Left forelimb (tissue), 1 donor: Measurements from ENCODE around the gene PDGFD.

Experiments
- DNase-seq: peaks from one replicate; pipeline ENCODE4 v3.0.0-alpha.2; 2018; ENCODE audit warnings: low spot score

Gene PDGFD

DNA sequence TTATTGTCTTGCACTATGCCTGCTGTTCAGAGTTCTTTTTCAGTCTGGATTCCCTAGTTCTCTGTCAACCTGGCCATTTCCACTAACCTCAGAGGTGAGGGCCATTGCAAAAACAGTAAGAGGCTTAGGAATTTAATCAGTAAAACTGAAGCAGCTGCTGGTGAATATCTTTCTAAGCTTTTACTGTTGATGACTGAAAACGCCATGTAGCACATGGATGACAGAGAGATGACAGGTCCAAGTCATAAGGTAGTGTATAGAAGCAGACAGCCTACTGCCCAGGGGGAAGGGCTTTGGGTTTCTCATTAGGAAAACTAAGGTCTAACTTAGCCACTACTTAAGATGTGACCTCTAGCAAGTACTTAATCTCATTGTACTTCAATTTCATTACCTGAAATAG is 280.1 kb downstream of the PDGFD start:
- no peak for DNase-seq

DNA sequence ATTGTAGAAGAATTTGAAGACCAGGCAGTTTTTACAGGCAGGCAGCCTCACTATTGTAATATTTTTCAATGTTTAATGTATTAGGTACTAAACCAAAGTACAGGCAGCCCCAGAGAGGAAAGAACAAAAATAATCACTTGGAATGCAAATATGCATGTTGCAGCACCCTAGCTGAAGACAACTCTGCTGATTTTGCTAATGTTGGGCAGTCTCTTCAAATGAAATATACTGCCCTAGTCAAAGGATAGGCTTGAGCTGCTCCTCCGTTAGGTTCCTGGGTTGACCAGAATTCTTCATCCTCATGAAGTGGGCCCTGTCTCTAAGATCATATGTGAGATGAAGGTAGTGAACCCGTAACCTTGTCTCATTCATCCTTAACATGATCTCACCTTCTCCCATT is 280.7 kb downstream of the PDGFD start:
- no peak for DNase-seq

DNA sequence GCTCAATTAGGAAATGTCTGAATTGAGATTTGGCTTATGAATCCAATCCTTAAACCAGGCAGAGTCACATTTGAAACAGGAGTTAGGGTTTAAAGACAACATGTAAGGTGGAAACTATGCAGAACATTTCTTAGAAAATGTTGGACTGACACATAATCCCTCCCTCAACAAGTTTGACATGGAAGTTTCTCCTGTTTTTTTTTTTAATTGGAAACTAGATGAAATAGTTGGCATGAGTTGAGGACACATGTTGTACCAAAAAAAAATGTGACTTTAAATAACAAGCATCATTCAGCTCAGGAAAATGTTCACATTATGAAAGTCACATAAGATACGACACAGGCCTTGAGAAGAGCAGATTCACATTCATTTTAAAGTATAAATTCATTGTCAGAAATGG is 282.4 kb downstream of the PDGFD start:
- DNase-seq, result no peak

DNA sequence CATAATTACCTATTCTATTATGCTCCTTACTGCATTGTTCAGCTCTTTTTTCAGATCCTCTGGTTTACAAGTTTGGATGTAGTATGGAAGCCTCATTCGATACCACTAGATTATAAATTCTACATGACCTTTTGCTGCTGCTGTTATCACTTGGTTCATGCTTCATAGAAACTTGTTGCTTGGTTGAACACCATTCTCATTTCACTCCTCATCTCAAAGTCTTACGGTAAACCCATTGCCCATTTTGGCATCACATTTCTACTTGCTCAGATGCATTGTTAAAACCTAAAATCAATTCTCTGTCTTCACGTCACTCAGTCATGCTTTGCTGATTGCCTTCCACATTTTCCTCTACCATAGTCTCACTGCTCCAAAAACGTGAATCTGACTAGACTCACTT is 283.0 kb downstream of the PDGFD start:
- DNase-seq, result no peak

DNA sequence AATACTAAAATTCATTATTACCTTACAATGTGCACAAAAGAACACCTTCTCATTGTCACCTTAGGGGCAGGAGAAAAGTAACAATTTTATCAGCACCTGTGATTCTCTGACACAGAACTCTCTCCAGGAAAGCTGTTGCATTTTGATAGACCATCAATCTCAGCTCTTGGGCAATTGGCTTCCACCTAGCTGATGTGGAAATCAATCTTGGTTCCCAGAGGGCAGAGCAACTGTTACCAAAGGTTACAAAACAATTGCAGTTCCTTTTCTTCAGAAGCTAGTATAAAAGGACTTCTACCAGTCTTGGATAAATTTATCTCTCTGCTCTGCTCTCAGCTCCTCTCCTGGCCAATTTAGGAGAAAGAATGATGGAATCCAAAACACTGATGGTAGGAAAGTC is 285.3 kb downstream of the PDGFD start:
- no peak for DNase-seq

DNA sequence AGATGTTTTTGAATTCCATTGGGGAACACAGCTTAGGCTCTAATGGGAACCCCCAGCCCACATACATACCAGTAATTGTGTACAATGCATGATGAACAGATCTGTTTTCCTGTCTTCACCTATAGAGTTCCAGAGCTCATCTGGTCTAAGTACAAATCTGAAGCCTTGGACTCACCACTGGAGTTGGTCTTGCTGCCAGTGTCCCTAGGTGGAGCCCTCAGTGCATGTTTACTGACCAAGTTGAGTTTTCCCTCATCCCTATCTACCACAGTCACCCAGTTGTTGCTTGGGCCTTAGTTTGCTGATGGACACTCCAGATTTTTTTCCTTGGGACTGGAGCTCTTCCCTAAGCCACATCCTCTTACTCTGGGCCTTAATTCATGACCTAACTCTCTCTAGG is 286.7 kb downstream of the PDGFD start:
- no peak for DNase-seq

DNA sequence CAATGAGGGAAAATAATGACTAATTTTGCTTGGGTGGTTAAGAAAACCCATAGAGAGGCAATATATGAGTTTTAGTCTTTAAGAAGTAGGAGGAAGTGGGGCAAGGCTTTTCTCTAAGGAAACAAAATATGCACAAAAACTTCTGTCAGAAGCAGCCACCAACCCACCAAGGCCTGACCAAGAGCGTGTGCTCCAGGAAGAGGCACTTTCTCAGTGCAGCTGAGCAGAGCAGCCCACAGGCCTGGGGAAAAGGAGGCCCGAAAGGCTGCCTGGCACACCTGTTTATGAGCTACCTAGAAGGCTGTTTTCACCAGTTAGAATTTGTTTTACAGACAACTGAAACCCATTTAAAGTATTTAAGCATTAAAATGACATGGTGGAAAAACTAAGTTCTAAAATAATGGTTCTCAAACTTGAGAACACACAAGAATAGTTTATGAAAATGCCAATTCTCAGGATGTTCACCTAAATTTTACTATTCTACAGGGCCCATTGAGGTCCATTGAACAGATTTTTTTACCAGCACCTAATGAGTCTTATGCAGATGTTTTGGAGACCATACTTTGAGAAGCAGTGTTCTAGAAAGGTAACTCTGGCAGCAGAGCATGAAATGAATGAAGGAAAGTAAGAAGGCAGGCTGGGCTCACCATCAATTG is 288.0 kb downstream of the PDGFD start:
- DNase-seq, result no peak

DNA sequence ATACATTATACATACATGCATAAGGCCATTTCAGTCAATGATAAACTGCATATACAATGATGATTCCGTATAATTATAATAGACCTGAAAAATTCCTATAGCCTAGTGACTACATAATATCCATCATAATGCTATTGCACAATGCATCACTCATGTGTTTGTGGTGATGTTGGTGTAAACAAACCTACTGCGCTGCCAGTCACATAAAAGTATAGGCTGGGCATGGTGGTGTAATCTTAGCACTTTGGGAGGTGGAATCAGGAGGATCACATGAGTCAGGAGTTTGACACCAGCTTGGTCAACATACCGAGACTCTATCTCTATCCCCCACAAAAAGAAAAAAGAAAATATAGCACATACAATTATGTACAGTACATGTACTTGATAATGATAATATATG is 291.2 kb downstream of the PDGFD start:
- DNase-seq, result no peak

DNA sequence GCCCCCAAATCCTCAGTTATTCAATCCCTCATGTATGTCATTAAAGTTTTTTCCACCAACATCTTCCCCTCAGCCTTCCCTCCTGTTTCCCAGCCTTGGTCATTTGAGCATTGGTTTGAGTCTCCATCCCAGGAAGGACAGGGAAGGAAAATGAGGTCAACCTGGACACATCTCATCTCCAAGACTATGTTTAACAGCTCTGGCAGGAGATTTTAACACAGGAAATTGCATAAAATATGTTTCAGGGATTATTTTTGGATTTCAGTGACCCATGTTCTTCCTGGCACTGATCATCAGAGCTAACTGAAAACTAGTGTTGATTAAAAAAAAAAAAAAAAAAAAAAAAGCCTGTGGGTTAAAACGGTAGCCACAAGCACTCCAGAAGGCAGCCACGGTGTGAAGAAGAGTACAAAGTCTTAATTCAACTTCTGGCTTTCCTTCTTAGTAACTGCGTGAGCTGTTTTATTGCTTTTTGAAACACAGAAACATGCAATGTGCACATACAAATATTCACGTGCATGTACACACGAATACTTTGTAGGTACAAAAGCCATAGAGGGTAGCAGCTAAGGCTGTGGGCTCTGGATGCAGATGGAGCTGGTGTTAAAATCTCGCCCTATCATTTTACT is 291.9 kb downstream of the PDGFD start:
- no peak for DNase-seq

DNA sequence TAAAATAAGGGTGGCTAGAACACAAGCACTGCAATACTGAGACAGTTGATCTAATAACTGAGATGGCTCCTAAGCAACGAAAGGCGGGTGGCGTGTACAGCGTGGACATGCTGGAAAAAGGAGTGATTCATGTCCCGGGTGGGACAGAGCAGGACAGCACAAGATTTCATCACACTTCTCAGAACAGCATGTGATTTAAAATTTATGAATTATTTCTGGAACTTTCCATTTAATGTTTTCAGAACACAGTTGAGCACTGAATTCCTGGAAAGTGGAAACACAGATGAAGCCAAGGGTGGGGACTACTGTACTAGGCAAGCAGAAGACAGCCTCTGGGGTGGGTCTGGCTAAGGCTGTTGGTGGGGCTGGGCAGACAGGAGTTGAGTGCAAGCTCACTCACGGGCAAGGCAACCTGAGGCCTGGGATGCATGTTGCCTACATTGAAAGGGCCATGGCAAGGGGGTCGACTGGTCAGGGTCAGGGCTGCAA is 293.1 kb downstream of the PDGFD start:
- no peak for DNase-seq

DNA sequence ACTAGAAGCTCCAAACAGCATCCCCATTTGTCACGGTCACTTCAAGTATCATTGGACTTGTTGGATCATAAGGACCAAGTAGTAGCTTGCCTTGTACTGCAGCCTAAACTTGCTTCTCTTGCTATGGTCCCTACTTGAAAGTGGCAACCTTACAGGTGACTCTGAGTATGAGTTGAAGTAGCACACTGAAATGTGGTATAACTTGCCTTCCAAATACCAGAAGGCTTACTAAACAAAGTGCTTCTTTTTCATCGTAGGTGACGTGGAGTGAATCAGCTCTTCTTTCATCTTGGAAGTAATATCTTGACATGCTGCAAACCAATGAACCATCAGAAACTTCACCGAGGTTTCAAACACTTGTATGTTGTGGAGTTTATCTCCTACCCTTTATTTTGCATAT is 296.5 kb downstream of the PDGFD start:
- DNase-seq, result no peak

DNA sequence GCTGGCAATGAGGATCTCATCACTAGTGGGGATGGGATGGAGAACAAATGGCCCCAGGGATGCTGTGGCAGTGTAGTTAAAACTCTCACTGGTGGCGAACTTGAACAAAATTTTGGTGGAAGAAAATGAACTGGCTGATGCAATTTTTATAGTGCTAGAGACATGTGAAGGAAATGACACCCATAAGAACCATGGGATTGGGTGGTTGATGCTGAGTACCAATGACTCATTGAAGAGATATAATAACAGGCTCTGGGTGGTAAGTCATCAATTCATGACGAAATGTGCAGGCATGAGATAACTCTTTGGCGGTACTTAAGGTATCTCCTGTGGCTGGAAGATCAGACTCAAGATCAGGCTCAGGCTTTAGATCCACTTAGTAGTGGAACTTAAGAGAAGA is 300.4 kb downstream of the PDGFD start:
- DNase-seq, result no peak

DNA sequence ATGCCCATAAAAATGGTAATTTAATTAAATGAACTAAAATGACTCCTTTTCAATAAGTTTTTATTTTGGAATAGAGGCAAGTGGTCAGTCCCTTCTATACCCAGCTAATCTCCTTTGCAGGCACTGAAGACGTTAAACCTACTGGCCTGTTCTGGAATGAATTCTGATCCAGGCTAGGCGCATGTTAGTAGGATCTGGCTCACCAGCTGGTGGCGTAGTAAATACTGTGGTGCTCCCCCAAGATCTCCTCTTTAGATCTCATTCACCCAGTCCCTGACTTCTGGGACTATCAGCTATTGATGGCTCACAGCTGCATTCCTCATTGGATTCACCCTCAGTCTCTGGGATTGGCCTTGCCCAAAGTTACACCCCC is 301.2 kb downstream of the PDGFD start:
- no peak for DNase-seq

DNA sequence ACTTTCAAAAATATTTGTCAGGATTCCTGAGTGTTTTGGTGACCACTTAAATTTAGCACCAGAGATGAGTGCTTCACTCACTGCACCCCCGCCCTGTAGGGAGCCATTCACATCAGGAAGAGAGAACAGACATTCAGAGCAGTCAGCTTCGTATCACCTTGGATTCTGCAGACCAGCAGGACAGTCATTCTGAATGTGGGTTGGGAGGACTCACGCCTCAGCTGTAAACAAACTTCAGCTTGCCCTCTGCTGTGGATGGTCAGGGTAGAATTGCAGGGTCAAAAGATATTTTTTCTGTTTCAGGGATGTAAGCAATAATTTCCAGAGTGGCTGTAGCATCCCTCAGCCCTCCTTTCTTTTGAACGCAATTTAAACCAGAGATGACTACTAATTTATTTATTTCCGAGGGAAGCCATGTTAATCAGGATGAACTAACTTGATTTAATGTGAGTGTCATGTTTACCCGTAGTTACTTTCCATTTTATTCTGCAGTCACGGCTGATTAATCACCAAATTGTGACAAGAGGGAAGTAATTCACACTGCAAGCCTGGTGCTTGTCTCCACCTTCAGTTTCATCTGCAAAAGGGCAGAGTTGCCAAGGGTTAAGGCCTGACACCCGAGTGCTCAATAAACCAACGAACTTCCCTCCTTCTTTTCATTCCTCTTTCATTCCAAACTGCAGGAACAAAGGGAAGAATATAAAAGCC is 301.7 kb downstream of the PDGFD start:
- no peak for DNase-seq
